Ovary (tissue), 3 donors: ENCODE measurements around the gene CNBP.

Source experiments
- POLR2A ChIP-seq: fragments of 450-650 bp; IDR thresholded peaks from one replicate; pipeline ENCODE4 v1.6.1; 2017; ENCODE audit warnings: antibody characterized with exemption, mild to moderate bottlenecking, moderate library complexity
- TF ChIP-seq, protein P1 (sequence below), 3 donors: fragments of 450-650 bp in 2 of 3; fragments of 200-600 bp in 1 of 3; IDR thresholded peaks; one replicate each; pipeline versions ENCODE4 v1.5.1 to v1.8.0; 2016 to 2022; ENCODE audit warnings: antibody characterized with exemption in 3 of 3, mild to moderate bottlenecking in 1 of 3
- donor health status: DM: no; HTN: no; CAD: no.

DNA sequence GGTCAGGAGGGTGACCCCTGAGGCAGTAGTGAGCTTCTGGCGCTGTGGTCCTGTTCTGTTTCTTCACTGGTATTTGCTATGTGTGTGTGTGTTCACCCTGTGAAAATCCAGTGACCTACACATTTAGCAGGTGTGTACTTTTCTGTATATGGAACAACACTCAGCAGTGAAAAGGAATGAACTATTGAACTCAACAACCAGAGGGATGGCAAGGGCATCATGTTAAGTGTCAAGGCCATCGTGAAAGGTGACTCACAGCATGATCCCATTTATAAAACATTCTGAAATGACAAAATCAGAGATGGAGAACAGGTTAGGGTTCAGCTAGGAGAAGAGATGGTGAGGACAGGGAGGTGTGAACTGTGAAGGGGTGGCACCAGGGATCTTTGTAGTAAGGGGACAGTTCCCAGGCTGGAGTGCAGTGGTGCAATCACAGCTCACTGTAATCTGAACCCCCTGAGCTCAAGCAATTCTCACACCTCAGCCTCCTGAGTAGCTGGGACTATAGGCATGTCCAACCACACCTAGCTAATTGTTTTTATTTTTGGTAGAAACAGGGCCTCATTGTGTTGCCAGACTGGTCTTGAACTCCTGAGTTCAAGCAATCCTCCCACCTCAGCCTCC is 52.1 kb downstream of the CNBP start:
- TF ChIP-seq, protein P1, sequence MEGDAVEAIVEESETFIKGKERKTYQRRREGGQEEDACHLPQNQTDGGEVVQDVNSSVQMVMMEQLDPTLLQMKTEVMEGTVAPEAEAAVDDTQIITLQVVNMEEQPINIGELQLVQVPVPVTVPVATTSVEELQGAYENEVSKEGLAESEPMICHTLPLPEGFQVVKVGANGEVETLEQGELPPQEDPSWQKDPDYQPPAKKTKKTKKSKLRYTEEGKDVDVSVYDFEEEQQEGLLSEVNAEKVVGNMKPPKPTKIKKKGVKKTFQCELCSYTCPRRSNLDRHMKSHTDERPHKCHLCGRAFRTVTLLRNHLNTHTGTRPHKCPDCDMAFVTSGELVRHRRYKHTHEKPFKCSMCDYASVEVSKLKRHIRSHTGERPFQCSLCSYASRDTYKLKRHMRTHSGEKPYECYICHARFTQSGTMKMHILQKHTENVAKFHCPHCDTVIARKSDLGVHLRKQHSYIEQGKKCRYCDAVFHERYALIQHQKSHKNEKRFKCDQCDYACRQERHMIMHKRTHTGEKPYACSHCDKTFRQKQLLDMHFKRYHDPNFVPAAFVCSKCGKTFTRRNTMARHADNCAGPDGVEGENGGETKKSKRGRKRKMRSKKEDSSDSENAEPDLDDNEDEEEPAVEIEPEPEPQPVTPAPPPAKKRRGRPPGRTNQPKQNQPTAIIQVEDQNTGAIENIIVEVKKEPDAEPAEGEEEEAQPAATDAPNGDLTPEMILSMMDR (IDR thresholded peaks at IDR 0.05) = no peak
- no peak for TF ChIP-seq POLR2A
